Spinal cord (tissue), 10 donors: Measurements from ENCODE around the gene ING4. TPM values are rescaled to one million over a fixed set of nuclear protein-coding genes. Genes with fewer than 3 reads are reported as not detected.
A peak's percentile ranks its signal among the peaks of the same experiment; 100 is the strongest.
"Not testable (repeated sequence)": the region's sequence is repeated elsewhere in the genome, so short reads cannot be mapped to it uniquely, and the experiment has no call there.

Source experiments
- DNase-seq, 6 donors: peaks; one replicate each; pipeline versions ENCODE4 v3.0.0 to v3.0.0-alpha.2; 2013 to 2015; ENCODE audit warnings: low spot score in 6 of 6, low read depth in 4 of 6
- H3K27ac ChIP-seq: one replicate; pipeline ENCODE4 v1.5.1; 2013; ENCODE audit warnings: low read depth, low read length, control low read depth
- H3K27me3 ChIP-seq: one replicate; pipeline ENCODE4 v1.6.1; 2013; ENCODE audit warnings: low read length; ENCODE audit not compliant: control insufficient read depth, insufficient read depth
- H3K36me3 ChIP-seq: one replicate; pipeline ENCODE4 v1.6.1; 2013; ENCODE audit warnings: low read length; ENCODE audit not compliant: control insufficient read depth, insufficient read depth
- H3K4me1 ChIP-seq: one replicate; pipeline ENCODE4 v1.6.1; 2013; ENCODE audit warnings: low read length; ENCODE audit not compliant: control insufficient read depth, insufficient read depth
- H3K4me3 ChIP-seq: one replicate; pipeline ENCODE4 v1.5.1; 2013; ENCODE audit warnings: low read depth, low read length, control low read depth
- H3K9me3 ChIP-seq: one replicate; pipeline ENCODE4 v1.6.1; 2013; ENCODE audit warnings: low read length; ENCODE audit not compliant: control insufficient read depth, insufficient read depth
- WGBS: methylation state at CpG from one replicate; pipeline ENCODE4 v1.1.5; 2013; ENCODE audit warnings: missing lambda C conversion rate; ENCODE audit not compliant: insufficient coverage; 5-methylcytosine and 5-hydroxymethylcytosine counted together
- long read RNA-seq, 4 donors: transcript quantifications; one replicate each; lab custom pipeline, GENCODE V29; 2026
- polyA plus RNA-seq, 2 donors: library from polyadenylated mRNA; unstranded; fragments of 120-200 nt; gene quantifications; one replicate each; pipeline ENCODE4 v1.2.1, GENCODE V29; 2013; ENCODE audit not compliant: insufficient read length in 2 of 2
- total RNA-seq, 2 donors: library from RNA; depleted of rRNA in 1 of 2; stranded (reverse); fragments of 120-200 nt in 1 of 2; fragments of >200 nt in 1 of 2; gene quantifications; one replicate each; pipeline versions ENCODE4 v1.2.3 to v1.2.4, GENCODE V29; 2013 to 2014
- donor health status: healthy.

Gene ING4
- total RNA-seq (10 to 100 TPM; 87.5 to 90.5 TPM), polyA plus RNA-seq (100 to 1,000 TPM in 1 of 2 donors, 10 to 100 TPM in 1; 94.6 to 104 TPM)
- long read RNA-seq, donor 1, transcript ING4-202 (8 exons, 1,393 nt) = minor isoform, 11 of 35 reads
- long read RNA-seq, donor 1, transcript ING4-201 (8 exons, 1,709 nt) = major isoform, 16 of 35 reads
- long read RNA-seq, donor 1, partial matches to known transcripts = 0 of 35 reads
- long read RNA-seq, donor 1, other reads (novel, unspliced or antisense) = 0 of 35 reads
- long read RNA-seq, donor 2, transcript ING4-202 (8 exons, 1,393 nt) = minor isoform, 6 of 16 reads
- long read RNA-seq, donor 2, transcript ING4-201 (8 exons, 1,709 nt) = major isoform, 7 of 16 reads
- long read RNA-seq, donor 2, partial matches to known transcripts = 0 of 16 reads
- long read RNA-seq, donor 2, other reads (novel, unspliced or antisense) = 0 of 16 reads
- long read RNA-seq, donor 3, transcript ING4-201 (8 exons, 1,709 nt) = major isoform, 8 of 24 reads
- long read RNA-seq, donor 3, partial matches to known transcripts = 5 of 24 reads
- long read RNA-seq, donor 3, other reads (novel, unspliced or antisense) = 0 of 24 reads
- long read RNA-seq, donor 4, transcript ING4-207 (8 exons, 1,348 nt) = minor isoform, 10 of 107 reads
- long read RNA-seq, donor 4, transcript ING4-202 (8 exons, 1,393 nt) = minor isoform, 23 of 107 reads
- long read RNA-seq, donor 4, transcript ING4-201 (8 exons, 1,709 nt) = major isoform, 41 of 107 reads
- long read RNA-seq, donor 4, partial matches to known transcripts = 23 of 107 reads
- long read RNA-seq, donor 4, other reads (novel, unspliced or antisense) = 0 of 107 reads

- no peaks in the 10 kb centered on the region for H3K9me3 ChIP-seq
- H3K4me3 ChIP-seq = peak within 1 kb of the TSS; percentile 93
- H3K36me3 ChIP-seq = peaks cover 32% of the 10 kb centered on the region
- no peaks in the 10 kb centered on the region for H3K27me3 ChIP-seq
- H3K27ac ChIP-seq = peak within 1 kb of the TSS; percentile 95
- peaks cover 4% of the 10 kb centered on the region for H3K4me1 ChIP-seq
- under 1% methylated on average over 27 of the region's 37 CpGs for WGBS
- peak; percentile 95 to 100 (median 98) for DNase-seq
These were observed at the start of gene ING4 for GRCh38 chr12:6662906-6663742. Gene ING4, minus strand, starts transcription at chr12:6663119. Its CDS starts 18 bp downstream, at chr12:6663101.

GRCh38 chr12:6708960-6709394, 46.1 kb upstream of the ING4 start:
- Histone ChIP-seq H3K4me3 (no peak overlapping the region), H3K9me3 (no peaks in the 10 kb centered on the region), H3K36me3 (no peaks in the 10 kb centered on the region), H3K4me1 (no peaks in the 10 kb centered on the region), H3K27me3 (no peaks in the 10 kb centered on the region), H3K27ac (no peak overlapping the region)
- WGBS = 64% methylated on average over 16 of the region's 16 CpGs
- DNase-seq = no peak

GRCh38 chr12:6708351-6708750, 45.4 kb upstream of the ING4 start:
- H3K27me3 ChIP-seq, H3K4me1 ChIP-seq, DNase-seq, H3K36me3 ChIP-seq, H3K9me3 ChIP-seq, H3K27ac ChIP-seq, H3K4me3 ChIP-seq: not testable (repeated sequence)
- 94% methylated on average over 21 of the region's 21 CpGs for WGBS

- Histone ChIP-seq H3K27ac (no peak overlapping the region), H3K36me3 (no peaks in the 10 kb centered on the region), H3K4me1 (peaks cover 21% of the 10 kb centered on the region), H3K9me3 (no peaks in the 10 kb centered on the region), H3K4me3 (no peak overlapping the region), H3K27me3 (peaks cover 20% of the 10 kb centered on the region)
- no peak for DNase-seq
- WGBS = 14% methylated on average over 10 of the region's 10 CpGs
These were observed 40.7 kb upstream of the ING4 start for GRCh38 chr12:6703631-6704030.

GRCh38 chr12:6701078-6701768, 38.3 kb upstream of the ING4 start:
- 25% methylated on average over 13 of the region's 13 CpGs for WGBS
- no peak for DNase-seq
- Histone ChIP-seq H3K27me3 (peaks cover 20% of the 10 kb centered on the region), H3K36me3 (peaks cover 16% of the 10 kb centered on the region), H3K9me3 (no peaks in the 10 kb centered on the region), H3K4me1 (peaks cover 21% of the 10 kb centered on the region), H3K27ac (peak overlapping the region; percentile 25), H3K4me3 (peak overlapping the region; percentile 58)

- Histone ChIP-seq H3K36me3 (peaks cover 22% of the 10 kb centered on the region), H3K9me3 (no peaks in the 10 kb centered on the region), H3K4me1 (peaks cover 21% of the 10 kb centered on the region), H3K4me3 (peak within 1 kb of the TSS; percentile 58), H3K27ac (peak within 1 kb of the TSS; percentile 25), H3K27me3 (peaks cover 20% of the 10 kb centered on the region)
- WGBS = 0% methylated on average over 38 of the region's 43 CpGs
- peak in 3 of 6 donors; percentile 46 to 89 (median 87) for DNase-seq
These were observed 37.7 kb upstream of the ING4 start, which contains the start of gene PIANP for GRCh38 chr12:6700646-6701051. Gene PIANP, minus strand, starts transcription at chr12:6700815. Its CDS starts 2,754 bp downstream, at chr12:6698061.

GRCh38 chr12:6699989-6700645, 37.2 kb upstream of the ING4 start:
- Histone ChIP-seq H3K27me3 (peaks cover 20% of the 10 kb centered on the region), H3K27ac (peak overlapping the region; percentile 25), H3K4me1 (peaks cover 21% of the 10 kb centered on the region), H3K4me3 (peak overlapping the region; percentile 38), H3K9me3 (no peaks in the 10 kb centered on the region), H3K36me3 (peaks cover 27% of the 10 kb centered on the region)
- DNase-seq = peak in 2 of 6 donors; percentile 63 to 67
- under 1% methylated on average over 54 of the region's 65 CpGs for WGBS

- H3K4me3 ChIP-seq = peak overlapping the region; percentile 38
- H3K9me3 ChIP-seq = no peaks in the 10 kb centered on the region
- WGBS = 12% methylated on average over 11 of the region's 16 CpGs
- H3K36me3 ChIP-seq = peaks cover 34% of the 10 kb centered on the region
- no peak for DNase-seq
- H3K27me3 ChIP-seq = peaks cover 20% of the 10 kb centered on the region
- H3K4me1 ChIP-seq = peaks cover 21% of the 10 kb centered on the region
- no peak overlapping the region for H3K27ac ChIP-seq
These were observed 36.5 kb upstream of the ING4 start for GRCh38 chr12:6699259-6699988.
